GM21390 (cell line): Measurements from ENCODE around the gene EMSY.
"Not testable (repeated sequence)": the region's sequence is repeated elsewhere in the genome, so short reads cannot be mapped to it uniquely, and the experiment has no call there.

Experiments
- ATAC-seq: cut with Tn5 transposase; IDR thresholded peaks from one replicate; pipeline ENCODE4 v1.9.1; 2021; ENCODE audit not compliant: unreplicated experiment

EMSY gene

GRCh38 chr11:76568621-76569020 lies 123.8 kb downstream of the EMSY start:
- no peak for ATAC-seq

GRCh38 chr11:76572181-76572875 lies 127.5 kb downstream of the EMSY start:
- not testable (repeated sequence) for ATAC-seq

GRCh38 chr11:76574406-76574805 lies 129.6 kb downstream of the EMSY start:
- ATAC-seq: no peak

- no peak for ATAC-seq
Measured at GRCh38 chr11:76574879-76575278, 130.1 kb downstream of the EMSY start.

GRCh38 chr11:76577226-76577920 lies 132.6 kb downstream of the EMSY start:
- ATAC-seq: no peak

- ATAC-seq: no peak
Measured at GRCh38 chr11:76577921-76578653, 133.3 kb downstream of the EMSY start.

- no peak for ATAC-seq
Measured at GRCh38 chr11:76578654-76579055, 133.8 kb downstream of the EMSY start.

- no peak for ATAC-seq
Measured at GRCh38 chr11:76579056-76579751, 134.4 kb downstream of the EMSY start.

GRCh38 chr11:76579752-76580151 lies 134.9 kb downstream of the EMSY start:
- no peak for ATAC-seq

- not testable (repeated sequence) for ATAC-seq
Measured at GRCh38 chr11:76582471-76582870, 137.7 kb downstream of the EMSY start.

GRCh38 chr11:76587820-76588454 lies 143.1 kb downstream of the EMSY start:
- ATAC-seq: no peak

- no peak for ATAC-seq
Measured at GRCh38 chr11:76588455-76589325, 143.9 kb downstream of the EMSY start.

- ATAC-seq: no peak
Measured at GRCh38 chr11:76589477-76589876, 144.7 kb downstream of the EMSY start.

- ATAC-seq: no peak
Measured at GRCh38 chr11:76589964-76590950, 145.4 kb downstream of the EMSY start.

GRCh38 chr11:76591416-76591815 lies 146.6 kb downstream of the EMSY start:
- ATAC-seq: no peak

- no peak for ATAC-seq
Measured at GRCh38 chr11:76592025-76592914, 147.5 kb downstream of the EMSY start.

GRCh38 chr11:76592961-76593360 lies 148.1 kb downstream of the EMSY start:
- no peak for ATAC-seq

- ATAC-seq: not testable (repeated sequence)
Measured at GRCh38 chr11:76595091-76595490, 150.3 kb downstream of the EMSY start.
